ENCODE results near the gene WNT11.

The WNT11 gene

DNA sequence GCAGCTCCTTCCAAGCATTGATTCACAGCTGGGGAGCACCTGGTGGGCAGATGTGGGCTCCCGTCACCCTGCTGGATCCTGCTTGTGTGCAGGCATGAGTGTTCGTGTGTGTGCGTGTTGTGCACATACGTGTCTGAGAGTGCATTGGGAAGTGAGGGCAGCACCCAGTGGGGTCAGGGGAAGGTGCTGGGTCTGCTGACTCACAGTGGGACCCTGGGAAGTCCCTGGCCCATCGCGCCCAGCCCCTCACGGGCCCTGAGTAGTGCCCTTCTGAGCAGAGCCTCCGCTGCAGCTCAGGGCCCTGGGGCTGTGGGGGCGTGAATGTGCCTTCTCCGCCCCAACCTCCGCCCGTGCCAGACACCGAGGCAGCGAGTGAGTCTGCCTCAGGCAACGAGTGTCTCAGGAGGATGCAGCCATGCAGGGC lies 36.8 kb downstream of the WNT11 start:
- DNase-seq = no peak

DNA sequence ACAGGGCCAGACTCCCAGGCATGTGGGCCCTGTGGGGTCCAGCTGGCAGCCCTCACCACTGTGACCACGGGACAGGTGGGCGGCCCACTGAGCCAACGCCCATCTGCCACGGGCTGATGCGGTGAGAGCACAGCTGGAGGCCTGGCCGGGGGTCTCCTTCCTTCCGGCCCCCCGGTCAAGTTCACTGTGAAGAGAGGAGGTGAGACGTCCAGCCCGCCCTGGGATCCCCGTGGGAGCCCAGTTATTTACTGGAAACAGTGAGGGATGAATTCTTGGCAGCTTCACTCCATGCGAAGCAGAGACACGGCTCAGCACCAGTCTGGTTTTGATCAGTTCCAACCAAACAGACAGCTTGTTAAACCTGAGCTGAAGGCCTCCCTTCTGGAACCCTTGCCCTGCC lies 38.7 kb downstream of the WNT11 start:
- DNase-seq = no peak

DNA sequence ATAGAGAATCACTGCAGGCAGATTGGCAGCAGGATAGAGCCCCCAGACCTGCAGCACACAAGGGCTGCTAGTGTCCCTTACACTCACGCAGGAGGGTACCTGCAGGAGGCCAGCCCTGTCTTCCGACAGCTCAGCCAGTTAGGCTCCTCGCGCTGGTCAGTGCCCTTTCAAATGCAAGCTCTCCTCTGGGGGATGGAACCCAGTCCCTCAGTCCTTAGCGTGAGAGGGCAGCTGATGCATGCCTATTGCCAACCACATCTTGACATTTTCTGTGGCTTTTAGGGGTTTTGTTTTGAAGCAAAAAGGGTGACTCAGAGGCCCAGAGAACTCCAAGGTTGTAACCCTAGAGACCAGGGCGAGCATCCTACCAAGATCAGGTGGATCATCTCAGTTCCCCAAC lies 40.0 kb downstream of the WNT11 start:
- DNase-seq = no peak

DNA sequence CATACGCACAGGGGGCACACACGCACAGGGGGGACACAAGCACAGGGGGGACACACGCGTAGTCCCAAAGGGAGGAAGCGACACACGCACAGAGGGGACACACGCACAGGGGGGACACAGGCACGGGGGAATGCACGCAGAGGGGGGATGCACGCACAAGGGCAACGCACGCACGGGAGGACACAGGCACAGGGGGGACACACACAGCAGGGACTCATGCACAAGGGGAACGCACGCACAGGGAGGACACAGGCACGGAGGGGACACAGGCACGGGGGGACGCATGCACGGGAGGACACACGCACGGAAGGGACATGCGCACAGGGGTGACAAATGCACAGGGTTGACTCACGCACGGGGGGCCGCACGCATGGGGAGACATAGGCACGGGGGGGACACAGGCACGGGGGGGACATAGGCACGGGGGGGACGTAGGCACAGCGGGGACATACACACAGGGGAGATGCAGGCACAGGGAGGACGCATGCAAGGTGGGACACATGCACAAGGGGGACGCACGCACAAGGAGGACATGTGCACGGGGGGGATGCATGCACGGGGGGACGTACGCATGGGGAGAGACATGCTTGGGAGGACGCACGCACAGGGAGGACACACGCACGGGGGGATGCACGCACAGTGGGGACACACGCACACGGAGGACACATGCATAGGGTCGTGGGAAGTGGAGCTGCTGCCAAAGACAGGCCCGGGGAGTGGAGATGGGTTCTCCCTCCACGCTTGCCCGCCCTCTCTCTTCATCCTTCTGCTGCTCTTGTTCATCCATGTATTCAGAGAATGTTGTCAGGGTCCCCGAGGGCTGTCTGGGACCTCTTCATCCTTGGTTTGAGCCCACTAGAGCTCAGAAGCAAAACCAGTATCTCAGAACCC lies 41.2 kb downstream of the WNT11 start:
- DNase-seq = no peak

DNA sequence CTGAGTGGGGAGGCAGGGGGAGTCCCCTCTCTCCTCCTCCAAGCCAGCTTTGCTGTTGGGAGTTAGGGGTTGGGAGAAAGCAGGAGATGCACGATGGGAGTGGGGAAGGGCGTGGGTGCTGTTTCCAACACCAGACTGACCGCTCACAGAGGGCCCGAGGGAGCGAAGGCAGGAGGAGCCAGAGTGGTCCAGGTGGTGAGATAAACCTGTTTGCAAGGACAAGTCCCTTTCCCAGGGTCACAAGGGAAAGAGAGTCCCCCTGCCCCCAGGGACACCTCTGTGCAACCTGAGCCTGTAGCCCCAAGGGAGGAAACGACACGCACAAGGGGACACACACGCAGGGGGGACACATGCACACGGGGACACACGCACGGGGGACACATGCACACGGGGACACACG lies 42.2 kb downstream of the WNT11 start:
- DNase-seq = no peak

DNA sequence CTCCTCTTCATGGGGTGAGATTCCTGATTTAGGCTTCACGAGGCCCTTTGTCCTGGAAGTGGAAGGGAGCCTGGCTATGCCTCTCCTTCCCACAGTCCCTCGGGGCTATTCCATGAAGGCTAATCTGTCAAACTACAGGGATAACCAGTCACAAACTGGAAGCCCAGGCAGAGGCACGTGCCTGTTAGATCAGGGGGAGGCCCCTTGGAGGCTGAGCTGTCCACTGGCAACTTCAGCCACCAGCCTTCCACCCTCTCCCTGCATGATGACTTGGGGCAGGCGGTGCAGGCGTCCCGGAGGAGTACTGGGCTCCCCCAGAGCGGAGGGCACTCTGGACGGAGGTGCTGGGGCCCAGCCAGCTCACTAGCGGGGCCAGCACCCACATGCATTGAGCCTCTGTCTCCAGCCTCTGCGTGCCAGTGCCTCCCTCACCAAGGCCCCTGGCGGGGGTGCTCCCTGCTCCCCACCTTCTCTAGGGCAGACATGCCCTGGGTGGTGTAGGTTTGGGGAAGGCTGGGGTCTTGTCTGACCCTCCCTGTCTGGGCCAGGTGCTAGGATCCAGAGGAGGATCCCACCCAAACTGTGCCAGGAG lies 42.9 kb downstream of the WNT11 start:
- no peak for DNase-seq

DNA sequence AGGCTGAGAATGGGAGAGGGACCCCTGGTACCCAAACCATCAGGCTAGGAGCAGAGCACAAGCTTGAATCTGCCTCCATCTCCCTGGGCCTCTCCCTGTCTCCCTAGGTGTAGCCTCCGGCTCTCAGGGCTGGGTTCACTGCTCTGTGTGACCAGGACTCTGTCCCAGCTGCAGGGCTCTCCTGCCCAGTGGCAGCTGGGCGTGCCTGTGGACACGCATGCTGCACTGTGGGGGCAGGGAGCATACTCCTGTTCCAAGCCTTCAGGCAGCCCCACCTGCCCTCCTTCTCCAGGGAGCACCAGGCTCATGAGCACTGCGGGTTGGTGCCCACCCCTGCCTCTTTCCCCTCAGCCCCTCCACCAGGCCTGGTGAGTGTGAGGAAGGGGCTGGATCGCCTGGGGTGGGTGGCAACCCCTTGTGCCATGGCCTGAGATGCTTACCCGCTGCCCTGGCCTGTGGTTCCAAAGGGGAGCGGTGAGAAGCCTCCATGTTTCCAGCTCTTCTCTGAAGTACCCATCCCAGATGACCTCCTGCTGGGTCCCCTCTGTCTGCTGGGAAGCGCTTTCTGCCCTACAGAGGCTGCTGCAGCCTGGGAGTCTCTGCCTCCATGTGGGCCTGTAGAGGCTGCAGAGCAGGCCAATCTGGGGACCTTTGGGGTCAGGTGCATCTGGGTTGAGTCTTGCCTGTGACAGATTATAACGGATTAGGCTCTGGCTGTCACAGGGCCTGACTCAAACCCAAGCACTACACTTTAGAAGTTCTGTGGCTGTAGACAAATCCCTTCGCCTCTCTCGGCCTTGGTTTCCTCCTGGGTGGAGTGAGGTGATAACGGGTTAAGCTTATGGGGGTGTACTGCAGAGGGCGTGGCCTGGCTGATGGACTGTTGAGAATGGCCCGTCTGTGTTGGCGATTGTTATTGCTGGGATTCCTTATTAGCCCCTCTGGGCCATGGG lies 43.7 kb downstream of the WNT11 start:
- no peak for DNase-seq

DNA sequence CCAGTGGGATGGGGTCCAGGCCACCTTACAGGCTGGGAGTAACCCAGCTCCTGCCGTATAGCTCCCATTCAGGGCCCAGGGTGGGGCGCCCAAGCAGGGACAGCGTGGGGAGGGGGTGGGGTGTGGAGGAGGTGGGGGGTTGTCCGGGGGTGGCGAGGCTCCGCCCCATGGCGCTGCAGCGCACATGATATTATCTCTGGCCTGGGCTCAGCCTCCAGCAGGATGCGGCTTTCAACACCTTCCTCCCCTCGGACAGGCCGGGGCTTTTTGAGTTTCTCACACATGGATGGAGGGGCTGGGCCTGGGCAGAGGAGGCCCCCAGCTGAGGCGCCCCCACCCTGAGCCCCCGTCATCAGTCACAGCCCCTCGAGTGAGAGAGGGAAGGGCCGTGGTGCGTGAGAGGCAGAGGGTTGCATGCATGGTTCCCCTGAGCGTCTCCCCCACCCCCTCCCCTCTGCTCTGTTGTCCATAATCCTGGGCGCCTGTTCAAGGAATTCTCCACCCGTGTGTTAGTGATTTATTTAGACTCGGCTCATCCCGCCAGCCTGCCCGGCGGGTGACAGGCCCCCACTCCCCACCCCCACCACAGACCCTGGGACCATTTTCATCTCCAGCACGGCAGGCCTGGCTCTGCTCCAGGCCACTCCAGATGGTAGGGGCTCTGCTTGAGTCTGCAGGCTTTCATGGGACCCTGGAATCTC lies 44.9 kb downstream of the WNT11 start:
- peak; percentile 15 for DNase-seq

DNA sequence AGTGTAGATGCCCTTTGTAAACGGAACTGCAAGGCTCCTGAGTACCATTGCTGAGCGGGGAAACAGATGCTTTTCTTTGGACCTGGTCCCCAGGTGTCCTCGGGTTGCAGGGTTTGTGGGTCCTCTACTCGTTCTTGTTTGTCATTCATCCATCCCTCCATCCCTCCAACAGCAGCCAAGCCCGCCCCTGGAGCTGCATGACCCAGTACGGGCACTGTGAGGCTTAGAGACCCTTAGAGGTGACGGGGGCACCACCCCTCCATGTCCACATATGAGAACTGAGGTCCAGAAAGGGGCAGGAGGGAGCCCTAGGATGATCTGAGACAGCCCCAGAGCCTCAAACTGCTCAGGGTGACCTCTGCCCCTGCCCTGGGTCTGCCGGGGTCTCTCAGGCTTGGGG lies 45.4 kb downstream of the WNT11 start:
- DNase-seq = no peak

DNA sequence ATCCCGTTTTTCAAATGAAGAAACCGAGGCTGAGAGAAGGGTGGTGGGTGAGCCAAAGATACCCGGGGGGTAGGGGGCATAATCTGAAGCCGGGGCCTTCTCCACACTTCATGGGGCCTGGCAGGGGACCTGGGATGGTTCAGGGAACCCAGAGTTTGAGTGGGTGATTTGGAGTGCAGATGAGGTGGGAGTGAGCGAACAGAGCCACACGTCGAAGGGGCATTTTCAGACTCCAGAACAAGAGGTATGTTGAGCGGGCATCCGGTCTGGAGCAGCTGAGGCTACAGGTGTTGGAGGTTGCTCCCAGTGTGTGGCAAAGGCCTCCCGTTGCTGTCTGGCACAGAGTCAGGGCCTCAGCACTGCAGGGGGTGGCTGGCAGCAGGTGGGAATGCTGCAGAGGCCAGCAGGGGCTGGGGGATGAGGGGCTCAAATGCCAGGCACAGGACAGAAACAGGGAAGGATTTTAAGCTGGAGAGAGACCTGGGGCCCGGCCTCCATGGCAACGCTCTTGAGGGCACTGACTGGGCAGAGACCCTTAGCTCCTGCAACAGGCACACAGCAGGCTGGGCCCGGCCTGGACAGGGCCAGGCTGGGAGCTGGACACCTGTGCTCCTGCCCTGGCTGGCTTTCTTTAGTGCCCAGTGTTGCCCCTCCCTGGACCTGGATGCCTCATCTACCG lies 46.2 kb downstream of the WNT11 start:
- DNase-seq = no peak

DNA sequence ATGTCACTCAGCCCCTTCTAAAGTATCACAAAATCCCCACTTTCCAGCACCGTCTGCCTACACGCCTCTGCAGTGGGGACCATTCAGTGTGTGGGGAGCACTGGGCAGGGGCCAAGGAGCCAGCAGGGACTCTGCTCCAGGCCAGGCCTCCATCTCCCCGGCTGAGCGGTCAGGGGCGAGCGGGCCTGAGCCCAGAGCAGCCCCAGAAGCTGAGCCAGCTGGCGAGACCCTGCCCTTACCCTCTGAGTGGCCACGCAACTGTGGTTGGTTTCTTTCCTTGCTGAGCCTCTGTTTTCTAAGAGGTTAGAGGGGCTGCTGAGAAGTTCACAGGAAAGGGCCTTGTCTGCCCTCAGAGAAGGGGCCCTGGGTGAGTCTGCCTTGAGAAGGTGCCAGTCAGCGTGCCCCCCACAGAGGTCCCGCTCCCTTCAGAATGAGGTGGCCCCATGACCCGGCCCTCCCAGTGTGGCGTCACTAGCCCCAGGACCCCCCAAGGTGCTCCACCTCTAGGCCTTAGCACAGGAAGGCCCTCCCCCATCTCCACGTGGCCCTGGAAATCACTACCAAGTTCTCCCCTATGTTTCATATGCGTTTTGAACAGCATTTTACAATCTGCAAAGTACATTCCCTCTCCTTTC lies 46.9 kb downstream of the WNT11 start:
- DNase-seq = no peak

DNA sequence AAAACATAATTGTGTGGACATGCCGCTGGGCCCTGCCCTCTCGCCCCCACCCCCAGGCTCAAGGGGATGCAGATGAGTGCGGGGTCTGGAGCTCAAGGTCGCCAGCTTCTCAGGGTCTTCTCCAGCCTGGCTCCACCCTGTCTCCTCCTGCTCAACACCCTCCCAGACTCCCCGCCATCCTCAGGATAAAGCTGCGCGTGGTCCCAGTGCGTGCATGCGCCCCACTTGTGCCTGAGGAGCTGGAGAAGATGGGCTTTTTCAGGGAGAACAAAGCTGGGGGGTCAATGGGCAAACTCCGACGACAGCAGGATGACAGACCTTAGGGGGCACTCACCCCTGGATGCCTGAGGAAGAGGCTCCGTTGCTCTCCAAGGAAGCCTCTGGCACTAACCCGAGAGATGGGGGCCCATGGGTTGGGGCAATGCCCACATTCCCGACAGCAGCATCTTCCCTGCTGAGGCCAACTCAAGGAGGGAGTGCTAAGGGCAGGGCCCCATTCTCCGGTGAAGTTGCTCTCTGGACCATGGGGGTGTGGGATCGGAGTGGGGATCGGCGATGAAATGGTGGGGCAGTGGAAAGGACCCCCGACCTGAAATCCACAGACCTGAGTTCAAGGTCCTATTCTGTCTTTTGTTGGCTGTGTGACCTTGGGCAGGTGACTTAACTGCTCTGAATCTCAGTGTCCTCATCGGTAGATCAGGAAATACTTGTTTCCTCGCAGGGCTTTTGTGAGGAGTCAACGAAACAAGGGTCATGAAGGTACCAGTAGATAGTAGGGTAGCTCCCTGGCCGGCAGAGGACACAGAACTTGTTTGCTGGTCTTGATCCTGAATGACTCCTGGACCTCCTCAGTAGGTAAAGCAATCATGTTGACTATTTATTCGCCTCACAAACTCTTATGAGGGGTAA lies 47.7 kb downstream of the WNT11 start:
- DNase-seq = no peak

DNA sequence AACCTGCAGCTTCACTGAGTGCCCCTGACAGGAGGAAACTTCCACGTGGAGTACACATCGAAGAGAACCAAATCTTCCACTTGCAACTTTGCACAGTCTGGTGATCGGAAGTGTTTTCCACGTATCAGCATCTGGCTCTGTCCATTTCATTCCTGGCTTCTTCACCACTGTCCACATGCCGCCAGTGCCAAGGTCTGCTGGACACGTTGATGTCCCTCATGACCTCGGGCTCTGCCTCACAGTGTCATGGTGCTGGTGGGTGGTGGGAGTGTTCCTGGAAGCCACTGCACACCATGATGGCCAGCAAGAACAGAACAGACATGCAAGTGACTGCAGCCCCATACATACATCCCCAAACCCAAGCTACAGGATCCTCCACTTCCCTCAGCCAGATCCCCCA lies 48.4 kb downstream of the WNT11 start:
- DNase-seq = no peak

DNA sequence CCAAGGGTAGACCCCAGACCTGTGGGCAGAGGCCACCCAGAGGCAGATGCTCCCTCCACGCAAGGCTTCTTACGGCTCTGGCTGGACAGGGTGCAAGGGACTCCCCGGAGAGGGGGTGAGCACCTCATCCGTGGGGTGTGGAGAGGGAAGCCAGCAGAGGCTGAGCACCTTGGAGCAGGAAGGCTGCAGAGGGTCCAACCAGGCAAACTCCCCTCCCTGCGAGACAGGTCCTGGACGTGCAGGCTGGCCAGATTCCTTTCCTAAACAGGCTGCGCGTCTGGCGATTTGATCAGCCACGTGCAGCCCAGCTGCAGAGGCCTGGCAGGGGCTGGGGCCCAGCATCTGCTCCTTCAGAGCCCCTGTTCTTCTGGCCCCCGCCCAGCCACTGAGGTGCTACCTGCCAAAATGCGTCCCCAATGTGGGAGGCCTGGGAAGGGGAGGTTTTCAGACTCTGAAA lies 49.3 kb downstream of the WNT11 start:
- no peak for DNase-seq

DNA sequence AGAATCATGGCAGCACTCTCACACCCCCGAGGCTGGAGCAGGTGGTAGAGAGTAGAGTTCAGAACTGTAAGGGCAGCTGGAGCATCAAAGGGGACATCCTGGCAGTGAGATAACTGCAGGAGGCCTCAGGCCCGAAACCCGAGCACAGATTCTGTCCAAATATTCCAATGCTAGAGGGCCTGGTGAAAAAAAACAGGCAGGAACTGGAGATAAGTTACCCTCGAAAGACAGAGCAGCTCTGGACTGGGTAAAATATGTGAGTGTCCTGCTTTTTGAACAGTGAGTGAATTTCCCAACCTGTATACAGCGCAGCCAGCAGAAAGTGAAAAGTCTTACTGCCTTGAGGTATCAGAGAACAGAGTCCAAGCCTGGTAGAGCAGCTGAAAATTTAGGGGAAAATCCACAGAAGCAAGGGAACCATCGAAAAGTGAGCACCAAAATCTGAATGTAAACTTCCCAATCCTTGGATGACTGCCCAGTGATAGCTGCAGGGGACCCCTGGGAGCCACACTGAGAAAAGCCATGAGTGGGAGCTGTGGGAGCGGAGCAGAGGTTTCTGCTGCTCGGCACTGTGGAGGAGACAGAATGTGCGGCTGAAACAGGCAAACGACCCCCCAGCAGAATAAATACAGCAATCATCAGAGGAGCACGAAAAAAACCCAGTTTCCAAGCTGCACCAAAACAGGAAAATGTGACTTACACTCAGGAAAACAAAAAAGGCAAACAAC lies 50.6 kb downstream of the WNT11 start:
- no peak for DNase-seq

DNA sequence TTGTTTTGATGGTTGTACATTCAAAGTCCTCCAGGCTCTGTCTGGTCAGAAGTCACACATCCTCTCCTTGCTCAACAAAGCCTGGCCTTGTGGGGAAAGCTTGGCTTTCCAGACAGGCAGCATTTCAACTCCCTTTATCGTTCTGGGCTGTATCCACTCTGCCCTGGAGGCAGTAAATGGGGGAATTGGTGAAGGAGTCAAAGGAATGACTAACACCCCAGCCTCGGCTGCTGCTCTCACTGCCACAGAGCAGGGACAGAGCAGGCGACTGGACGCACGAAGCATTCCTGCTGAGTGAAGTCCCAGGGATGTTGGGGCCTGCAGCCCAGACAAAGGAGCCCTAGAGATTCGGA lies 52.8 kb downstream of the WNT11 start:
- no peak for DNase-seq

DNA sequence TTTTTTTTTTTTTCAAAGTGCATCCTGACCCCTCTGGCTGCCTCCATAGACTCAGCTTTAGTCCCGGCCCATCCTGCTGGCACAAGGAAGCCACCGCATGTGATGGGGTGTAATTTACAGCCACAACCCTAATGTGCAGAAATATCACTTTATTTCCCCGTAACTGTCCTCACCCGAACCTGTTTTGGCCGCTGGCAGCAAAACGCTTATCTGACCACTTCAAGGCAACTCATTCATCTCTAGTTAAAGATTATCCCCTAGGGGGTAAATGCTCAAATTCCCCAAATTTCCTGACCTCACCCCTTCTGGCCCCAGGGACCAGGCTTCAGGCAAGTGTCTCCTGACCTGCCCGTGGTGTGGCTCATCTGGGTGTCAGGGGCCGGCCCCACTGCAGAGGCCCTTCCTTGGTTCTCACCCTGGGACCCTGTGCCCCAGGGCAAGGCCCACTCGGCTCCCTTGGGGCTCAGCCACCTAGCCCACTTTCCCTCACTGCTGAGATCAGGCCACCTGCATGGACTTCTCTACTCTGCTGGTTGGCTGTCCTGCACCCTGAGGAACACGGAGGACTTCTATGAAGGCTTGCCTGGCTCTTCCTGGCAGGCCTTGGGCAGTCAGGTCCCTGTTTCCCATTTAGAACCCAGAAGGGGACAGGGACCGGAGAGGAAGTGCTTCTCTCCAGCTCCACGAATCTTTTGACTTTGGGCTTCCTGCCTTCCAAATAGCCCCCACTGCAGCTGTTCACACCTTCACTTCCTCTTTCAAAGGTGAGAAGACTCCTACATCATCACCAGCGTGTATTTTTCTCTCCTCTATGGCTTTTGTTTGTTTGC lies 53.3 kb downstream of the WNT11 start:
- DNase-seq = peak; percentile 22

DNA sequence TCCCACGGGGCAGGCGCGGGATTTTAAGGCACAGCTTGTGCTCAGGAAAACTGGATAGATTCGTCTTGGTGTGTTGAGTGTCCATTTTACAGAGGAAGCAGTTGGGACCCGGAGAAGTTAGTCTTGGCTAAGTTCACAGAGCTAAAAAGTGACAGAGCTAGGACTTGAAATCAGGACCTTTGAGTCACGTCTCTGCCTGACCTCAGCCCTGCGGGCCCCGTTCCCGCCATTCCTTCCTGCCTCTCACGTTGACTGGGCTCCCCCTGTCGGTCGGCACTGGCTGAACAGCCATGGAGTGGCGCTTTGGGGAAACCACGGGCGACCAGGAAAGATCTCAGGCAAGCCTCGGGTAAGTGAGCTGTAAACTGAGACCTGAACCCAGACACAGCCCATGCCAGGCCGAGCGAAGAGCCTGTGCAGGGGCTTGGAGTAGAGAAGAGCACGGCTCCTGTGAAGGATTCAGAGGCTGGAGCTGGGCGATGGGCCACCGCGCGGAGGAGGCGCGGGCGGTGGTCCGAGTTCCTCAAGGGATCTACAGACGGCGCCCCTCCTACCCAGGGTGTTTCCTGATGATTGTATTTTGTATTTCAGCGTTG lies 54.1 kb downstream of the WNT11 start:
- peak; percentile 71 for DNase-seq

All from CD4-positive, alpha-beta T cell treated with Interferon gamma for 1 hour (primary cell).